Suprapubic skin (tissue), 4 donors: ENCODE results near the gene SEMA3C. TPM values are rescaled to one million over a fixed set of nuclear protein-coding genes. Genes with fewer than 3 reads are reported as not detected.
"Not testable (repeated sequence)": the region's sequence is repeated elsewhere in the genome, so short reads cannot be mapped to it uniquely, and the experiment has no call there.

ENCODE experiments used
- DNase-seq, 2 donors: peaks; one replicate each; pipeline ENCODE4 v3.0.0-alpha.2; 2019; ENCODE audit warnings: low spot score in 2 of 2
- H3K27ac ChIP-seq: fragments of 200-600 bp; sonication (generic); one replicate; pipeline ENCODE4 v1.5.1; 2019
- H3K27me3 ChIP-seq: fragments of 200-600 bp; sonication (generic); one replicate; pipeline ENCODE4 v1.5.1; 2019
- H3K36me3 ChIP-seq: fragments of 200-600 bp; sonication (generic); one replicate; pipeline ENCODE4 v1.5.1; 2019
- H3K4me1 ChIP-seq: fragments of 200-600 bp; sonication (generic); one replicate; pipeline ENCODE4 v1.5.1; 2019
- H3K4me3 ChIP-seq: fragments of 200-600 bp; sonication (generic); one replicate; pipeline ENCODE4 v1.5.1; 2019; ENCODE audit warnings: mild to moderate bottlenecking
- H3K9me3 ChIP-seq: fragments of 200-600 bp; sonication (generic); one replicate; pipeline ENCODE4 v1.5.1; 2019
- CTCF ChIP-seq, 2 donors: fragments of 200-600 bp in 1 of 2; fragments of 450-650 bp in 1 of 2; sonication (generic) in 1 of 2; IDR thresholded peaks; one replicate each; pipeline ENCODE4 v1.5.1; 2016 to 2019; ENCODE audit warnings: antibody characterized with exemption in 2 of 2, mild to moderate bottlenecking in 1 of 2, moderate library complexity in 1 of 2
- EP300 ChIP-seq: sonication (generic); formaldehyde crosslinking; IDR thresholded peaks from one replicate; pipeline ENCODE4 v1.6.1; 2017; ENCODE audit warnings: antibody characterized with exemption
- POLR2A ChIP-seq, 2 donors: fragments of 450-650 bp; IDR thresholded peaks; one replicate each; pipeline ENCODE4 v1.6.1; 2017; ENCODE audit warnings: antibody characterized with exemption in 2 of 2, mild to moderate bottlenecking in 2 of 2, moderate library complexity in 2 of 2
- POLR2AphosphoS5 ChIP-seq, 3 donors: sonication (generic); formaldehyde crosslinking; IDR thresholded peaks; one replicate each; pipeline ENCODE4 v1.6.1; 2017; ENCODE audit warnings: antibody characterized with exemption in 3 of 3
- WGBS: methylation state at CpG from one replicate; pipeline ENCODE4 v1.1.5; 2018; 5-methylcytosine and 5-hydroxymethylcytosine counted together
- total RNA-seq, 4 donors: library from RNA; depleted of rRNA; stranded (reverse); fragments of >200 nt; gene quantifications; one replicate each; pipeline ENCODE4 v1.1.0, GENCODE V29; 2016

SEMA3C gene
- total RNA-seq, 4 donors from 2014 or later: 46.0 to 105 (median 76.0) TPM

- TF ChIP-seq POLR2AphosphoS5 (IDR thresholded peaks at IDR 0.05): no peak
- TF ChIP-seq CTCF (IDR thresholded peaks at IDR 0.05): no peak
- TF ChIP-seq EP300: no peak
- no peak for TF ChIP-seq POLR2A (IDR thresholded peaks at IDR 0.05)
- no peaks in the 10 kb centered on the region for H3K4me1 ChIP-seq
- no peaks in the 10 kb centered on the region for H3K27me3 ChIP-seq
- no peak overlapping the region for H3K4me3 ChIP-seq
- WGBS: 81% methylated on average over 3 of the region's 3 CpGs
- H3K9me3 ChIP-seq: no peaks in the 10 kb centered on the region
- H3K36me3 ChIP-seq: no peaks in the 10 kb centered on the region
- DNase-seq: no peak
- H3K27ac ChIP-seq: no peak overlapping the region
These were observed 10.8 kb upstream of the SEMA3C start for GRCh38 chr7:80929619-80930018.

GRCh38 chr7:80926955-80927354, 8.1 kb upstream of the SEMA3C start:
- 93% methylated on average over 6 of the region's 6 CpGs for WGBS
- not testable (repeated sequence) for H3K4me1 ChIP-seq, DNase-seq, H3K4me3 ChIP-seq, H3K27me3 ChIP-seq, H3K36me3 ChIP-seq, H3K27ac ChIP-seq, H3K9me3 ChIP-seq

- H3K27ac ChIP-seq: no peak overlapping the region
- TF ChIP-seq POLR2AphosphoS5 (IDR thresholded peaks at IDR 0.05): no peak
- no peak for TF ChIP-seq POLR2A (IDR thresholded peaks at IDR 0.05)
- TF ChIP-seq CTCF (IDR thresholded peaks at IDR 0.05): no peak
- TF ChIP-seq EP300: no peak
- 41% methylated on average over 2 of the region's 2 CpGs for WGBS
- no peaks in the 10 kb centered on the region for H3K27me3 ChIP-seq
- no peak overlapping the region for H3K4me3 ChIP-seq
- no peaks in the 10 kb centered on the region for H3K9me3 ChIP-seq
- DNase-seq: no peak
- H3K4me1 ChIP-seq: peaks cover 12% of the 10 kb centered on the region
- no peaks in the 10 kb centered on the region for H3K36me3 ChIP-seq
These were observed 5.2 kb upstream of the SEMA3C start for GRCh38 chr7:80924090-80924489.

GRCh38 chr7:80923211-80923612, 4.4 kb upstream of the SEMA3C start:
- Histone ChIP-seq H3K27ac (no peak overlapping the region), H3K4me3 (no peak overlapping the region), H3K9me3 (no peaks in the 10 kb centered on the region), H3K27me3 (no peaks in the 10 kb centered on the region), H3K36me3 (no peaks in the 10 kb centered on the region), H3K4me1 (peaks cover 12% of the 10 kb centered on the region)
- WGBS: 84% methylated on average over 4 of the region's 4 CpGs
- DNase-seq: no peak
- TF ChIP-seq CTCF (IDR thresholded peaks at IDR 0.05): no peak
- no peak for TF ChIP-seq EP300
- no peak for TF ChIP-seq POLR2A (IDR thresholded peaks at IDR 0.05)
- TF ChIP-seq POLR2AphosphoS5 (IDR thresholded peaks at IDR 0.05): no peak

GRCh38 chr7:80922253-80923049, 3.6 kb upstream of the SEMA3C start:
- H3K4me1 ChIP-seq: peaks cover 13% of the 10 kb centered on the region
- no peaks in the 10 kb centered on the region for H3K9me3 ChIP-seq
- no peak overlapping the region for H3K27ac ChIP-seq
- TF ChIP-seq POLR2AphosphoS5 (IDR thresholded peaks at IDR 0.05) (no peak), POLR2A (IDR thresholded peaks at IDR 0.05) (no peak), CTCF (IDR thresholded peaks at IDR 0.05) (no peak), EP300 (no peak)
- 60% methylated on average over 5 of the region's 5 CpGs for WGBS
- DNase-seq: no peak
- no peaks in the 10 kb centered on the region for H3K36me3 ChIP-seq
- no peak overlapping the region for H3K4me3 ChIP-seq
- H3K27me3 ChIP-seq: no peaks in the 10 kb centered on the region

- H3K9me3 ChIP-seq: no peaks in the 10 kb centered on the region
- no peaks in the 10 kb centered on the region for H3K36me3 ChIP-seq
- TF ChIP-seq CTCF (IDR thresholded peaks at IDR 0.05): no peak
- no peak for TF ChIP-seq EP300
- TF ChIP-seq POLR2AphosphoS5 (IDR thresholded peaks at IDR 0.05): no peak
- TF ChIP-seq POLR2A (IDR thresholded peaks at IDR 0.05): no peak
- H3K4me3 ChIP-seq: no peak overlapping the region
- H3K4me1 ChIP-seq: peaks cover 16% of the 10 kb centered on the region
- H3K27ac ChIP-seq: no peak overlapping the region
- no peak for DNase-seq
- 40% methylated on average over 3 of the region's 3 CpGs for WGBS
- no peaks in the 10 kb centered on the region for H3K27me3 ChIP-seq
These were observed 2.3 kb upstream of the SEMA3C start for GRCh38 chr7:80921130-80921529.
